ENCODE results near the gene CDK5R2.

Gene CDK5R2

GRCh38 chr2:218961229-218961628, 1.8 kb downstream of the CDK5R2 start:
- no peak for DNase-seq
- in situ Hi-C loops (cut with MboI; ENCODE audit: low pct_unique_long_range_greater_than_20kb, low sequenced_read_pairs), result no loop called here

GRCh38 chr2:218961651-218962570, 2.4 kb downstream of the CDK5R2 start:
- in situ Hi-C loops (cut with MboI; ENCODE audit: low pct_unique_long_range_greater_than_20kb, low sequenced_read_pairs), result no loop called here
- no peak for DNase-seq

GRCh38 chr2:218962859-218963492, 3.5 kb downstream of the CDK5R2 start:
- in situ Hi-C loops (cut with MboI; ENCODE audit: low pct_unique_long_range_greater_than_20kb, low sequenced_read_pairs), result no loop called here
- peak; percentile 61 for DNase-seq

DNA sequence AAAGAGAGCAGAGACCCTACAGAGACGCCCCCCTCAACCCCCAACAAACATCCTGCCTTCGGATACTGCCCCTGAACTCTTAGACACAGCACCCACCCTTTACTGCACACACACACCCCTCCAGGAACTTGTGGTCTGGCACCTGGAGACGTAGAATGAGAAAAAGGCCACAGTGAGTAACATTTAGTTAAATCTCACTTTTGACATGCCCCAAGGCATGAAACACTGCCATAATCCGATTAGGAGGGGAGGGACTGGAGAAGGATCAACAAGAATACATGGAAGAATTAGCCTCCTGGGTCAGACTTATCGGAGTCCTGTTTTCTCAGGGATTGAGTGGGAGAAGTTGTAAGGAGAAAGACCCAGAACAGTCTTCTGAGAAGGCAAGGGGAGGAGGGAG, 4.1 kb downstream of the CDK5R2 start:
- DNase-seq, result no peak
- in situ Hi-C loops (cut with MboI; ENCODE audit: low pct_unique_long_range_greater_than_20kb, low sequenced_read_pairs), result no loop called here

DNA sequence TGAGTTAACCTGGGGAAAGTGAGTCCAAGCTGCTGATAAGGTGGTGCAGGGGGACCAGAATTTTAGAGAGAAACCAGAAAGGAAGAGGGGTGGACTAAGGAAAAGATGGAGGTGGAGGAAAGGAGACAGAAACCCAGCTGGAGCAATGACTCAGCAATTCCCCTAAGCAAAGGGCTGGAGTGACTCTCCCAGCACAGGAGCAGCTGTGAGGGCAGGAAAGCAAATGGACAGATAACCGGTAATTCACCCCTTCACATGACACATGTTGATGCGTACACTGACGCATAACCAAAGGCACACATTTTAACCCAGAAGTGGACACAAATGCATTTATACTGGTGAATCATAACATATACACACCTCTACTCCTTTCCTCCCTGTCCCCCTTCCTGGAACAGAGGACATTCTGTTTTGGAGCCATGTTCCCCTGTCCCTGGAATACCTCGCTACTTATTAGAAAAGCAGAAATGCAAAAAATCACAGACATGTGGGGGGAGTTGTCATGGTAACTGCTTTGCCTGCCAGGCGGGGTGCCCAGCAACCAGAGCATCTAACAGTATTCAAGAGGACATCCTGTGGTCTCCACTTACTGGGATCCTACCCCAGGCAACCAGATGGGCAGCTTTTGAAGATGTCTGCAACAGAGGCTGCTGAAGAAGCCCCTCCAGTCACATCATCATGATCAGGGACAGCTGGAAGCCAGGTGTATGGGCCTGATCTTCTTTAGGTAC, 4.7 kb downstream of the CDK5R2 start:
- no peak for DNase-seq
- in situ Hi-C loops (cut with MboI; ENCODE audit: low pct_unique_long_range_greater_than_20kb, low sequenced_read_pairs), result no loop called here

- no peak for DNase-seq
- in situ Hi-C loops (cut with MboI; ENCODE audit: low pct_unique_long_range_greater_than_20kb, low sequenced_read_pairs), result no loop called here
Measured at GRCh38 chr2:218970894-218971293, 11.4 kb downstream of the CDK5R2 start.

DNA sequence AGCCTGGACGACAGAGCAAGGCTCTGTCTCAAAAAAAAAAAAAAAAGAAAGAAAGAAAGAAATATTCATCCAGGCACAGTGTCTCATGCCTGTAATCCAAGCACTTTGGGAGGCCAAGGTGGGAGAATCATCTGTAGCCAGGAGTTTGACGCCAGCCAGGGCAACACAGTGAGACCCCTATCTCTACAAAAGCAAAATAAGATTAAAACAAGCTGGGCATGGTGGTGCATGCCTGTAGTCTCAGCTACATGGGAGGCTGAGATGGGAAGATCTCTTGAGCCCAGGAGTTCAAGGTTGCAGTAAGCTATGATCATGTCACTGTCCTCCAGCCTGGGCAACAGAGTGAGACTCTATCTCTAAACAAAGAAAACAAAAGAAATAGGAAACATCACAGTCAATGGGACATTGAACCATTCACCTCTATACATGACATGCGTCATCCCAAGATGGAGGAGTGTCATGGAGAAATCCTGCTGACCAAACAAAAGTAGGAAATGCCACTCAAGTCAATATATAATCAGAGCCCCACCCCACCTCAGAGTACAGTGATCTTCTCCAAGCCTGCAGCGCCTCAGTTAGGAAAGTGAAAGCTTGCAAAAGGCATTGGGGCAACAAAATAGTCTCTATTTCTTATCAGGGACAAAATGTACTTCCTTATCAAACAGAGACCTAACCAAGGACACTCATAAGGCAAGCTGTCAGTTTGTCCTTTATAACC, 15.8 kb downstream of the CDK5R2 start:
- in situ Hi-C loops (cut with MboI; ENCODE audit: low pct_unique_long_range_greater_than_20kb, low sequenced_read_pairs), result no loop called here
- no peak for DNase-seq

DNA sequence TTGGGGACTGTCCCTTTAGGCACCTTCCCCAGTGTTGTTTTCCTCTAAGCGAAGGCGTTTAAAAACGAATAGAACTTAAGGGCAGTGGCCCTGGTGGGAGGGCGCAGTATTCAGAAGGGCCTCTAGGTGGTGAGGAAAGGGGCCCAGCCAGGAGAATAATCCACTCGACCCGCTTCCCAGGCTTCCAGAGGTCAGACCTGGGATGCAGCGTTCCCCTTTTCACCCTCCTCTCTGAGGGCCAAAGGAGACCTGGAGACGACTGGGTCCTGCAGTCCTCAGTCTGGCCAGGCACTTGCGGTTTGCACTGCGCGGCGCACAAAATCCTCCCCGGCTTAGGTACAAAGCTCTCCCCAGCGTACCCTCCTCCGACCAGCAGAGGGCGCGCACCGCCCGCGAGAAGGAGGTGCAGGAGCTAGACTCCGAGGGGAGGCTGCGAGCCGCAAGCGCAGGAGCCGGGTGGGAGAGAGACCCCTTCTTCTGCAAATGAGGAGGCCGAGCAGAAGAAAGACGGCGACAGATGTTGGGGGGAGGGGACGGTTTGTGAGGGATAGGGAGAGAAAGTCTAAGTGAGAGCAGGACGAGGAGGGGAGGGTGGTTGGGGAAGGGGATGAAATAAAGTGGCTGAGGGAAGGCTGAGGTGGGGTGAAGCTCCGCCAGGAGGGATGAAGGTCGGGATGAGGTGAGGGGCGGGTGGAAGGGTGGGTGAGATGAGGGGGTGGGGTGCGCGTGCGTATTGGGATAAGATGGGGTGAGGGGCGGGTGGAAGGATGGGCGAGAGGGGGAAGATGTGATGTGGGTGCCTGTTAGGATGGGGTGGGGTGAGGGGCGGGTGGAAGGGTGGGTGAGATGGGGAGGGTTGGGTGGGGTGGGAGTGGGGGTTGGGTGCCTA, 20.6 kb downstream of the CDK5R2 start:
- in situ Hi-C loops (cut with MboI; ENCODE audit: low pct_unique_long_range_greater_than_20kb, low sequenced_read_pairs), result no loop called here
- peak; percentile 88 for DNase-seq

DNA sequence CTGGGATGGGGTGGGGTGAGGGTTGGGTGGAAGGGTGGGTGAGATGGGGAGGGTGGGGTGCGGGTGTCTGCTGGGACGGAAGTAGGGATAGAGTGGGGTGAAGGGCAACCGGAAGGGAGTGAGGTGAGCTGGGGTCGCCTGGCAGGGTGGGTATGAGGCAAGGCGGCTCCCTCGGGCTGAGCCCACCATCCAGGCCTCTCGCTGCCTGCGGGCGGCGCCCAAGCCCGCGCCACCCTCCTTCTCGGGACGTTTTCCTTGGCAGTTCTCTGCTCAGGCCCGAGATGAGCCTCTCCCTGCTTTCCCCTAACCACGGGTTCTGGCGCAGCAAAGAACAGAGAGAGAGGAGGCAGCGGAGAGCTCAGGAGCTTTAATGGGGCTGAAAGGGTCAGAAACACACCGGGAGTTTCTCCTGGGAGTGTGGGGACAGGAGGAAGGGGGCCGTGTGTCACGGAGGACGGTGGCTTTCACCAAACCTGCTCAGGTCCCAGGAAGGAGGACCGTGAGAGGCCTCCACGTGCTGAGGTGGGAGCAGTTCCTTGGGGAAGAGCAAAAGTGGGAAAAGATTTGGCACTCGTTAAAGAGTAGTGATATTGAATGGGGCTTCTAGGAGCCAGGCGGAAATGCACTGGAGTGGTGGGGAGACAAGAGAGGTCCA, 21.4 kb downstream of the CDK5R2 start:
- in situ Hi-C loops (cut with MboI; ENCODE audit: low pct_unique_long_range_greater_than_20kb, low sequenced_read_pairs), result no loop called here
- no peak for DNase-seq

DNA sequence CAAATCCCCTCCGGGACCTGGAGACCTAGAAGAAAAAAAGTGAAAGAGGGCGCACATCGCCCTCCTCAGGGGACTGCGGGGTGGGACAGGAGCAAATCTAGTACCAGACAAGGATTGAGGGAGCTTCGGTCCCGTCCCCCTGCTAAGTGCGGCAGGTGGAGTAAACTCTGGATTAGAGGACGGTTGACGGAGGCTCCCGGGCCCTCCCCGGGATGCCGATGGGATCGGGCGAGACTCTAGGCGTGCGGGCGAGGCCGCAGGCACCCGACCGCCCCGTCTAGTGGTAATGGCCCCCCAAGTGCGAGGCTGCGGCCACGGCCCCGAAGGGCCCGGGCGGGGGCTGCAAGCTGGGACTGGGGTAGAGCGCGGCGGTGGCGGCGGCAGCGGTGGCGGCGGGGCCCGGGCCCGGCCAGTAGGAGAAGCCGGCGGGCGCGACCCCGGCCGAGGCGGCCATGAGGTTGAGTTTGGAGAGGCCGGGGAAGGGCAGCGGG, 22.0 kb downstream of the CDK5R2 start:
- DNase-seq, result no peak
- in situ Hi-C loops (cut with MboI; ENCODE audit: low pct_unique_long_range_greater_than_20kb, low sequenced_read_pairs), result no loop called here

DNA sequence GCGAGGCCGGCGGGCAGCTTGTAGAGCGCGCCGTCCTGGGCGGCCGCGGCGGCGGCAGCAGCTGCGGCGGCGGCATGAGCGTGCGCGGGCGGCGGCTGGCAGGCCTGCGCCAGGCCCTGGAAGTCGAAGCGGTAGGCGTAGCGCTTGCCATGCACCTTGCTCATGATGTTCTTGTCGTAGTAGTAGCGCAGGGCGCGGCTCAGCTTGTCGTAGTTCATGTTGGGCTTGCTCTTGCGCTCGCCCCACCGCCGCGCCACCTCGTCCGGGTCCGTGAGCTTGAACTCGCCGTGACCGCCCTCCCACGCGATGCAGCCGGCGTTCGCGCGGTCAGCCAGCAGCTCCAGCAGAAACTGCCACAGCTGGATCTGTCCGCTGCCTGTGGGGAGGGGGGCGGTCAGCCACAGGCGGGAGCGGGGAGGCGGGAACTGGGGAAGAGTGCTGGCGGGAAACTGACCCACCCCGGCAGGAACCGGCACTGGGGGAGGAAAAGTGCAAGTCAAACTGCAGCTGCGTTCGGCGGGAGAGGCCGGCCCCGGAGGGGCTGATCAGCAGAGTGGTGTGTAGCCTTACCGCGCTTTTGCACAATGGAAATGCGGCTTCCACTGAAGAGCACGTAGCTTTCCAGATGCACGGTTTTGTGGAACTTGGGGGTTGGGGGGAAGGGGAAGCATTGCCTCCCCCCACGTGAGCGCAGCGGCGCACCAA, 22.6 kb downstream of the CDK5R2 start:
- in situ Hi-C loops (cut with MboI; ENCODE audit: low pct_unique_long_range_greater_than_20kb, low sequenced_read_pairs), result no loop called here
- no peak for DNase-seq

DNA sequence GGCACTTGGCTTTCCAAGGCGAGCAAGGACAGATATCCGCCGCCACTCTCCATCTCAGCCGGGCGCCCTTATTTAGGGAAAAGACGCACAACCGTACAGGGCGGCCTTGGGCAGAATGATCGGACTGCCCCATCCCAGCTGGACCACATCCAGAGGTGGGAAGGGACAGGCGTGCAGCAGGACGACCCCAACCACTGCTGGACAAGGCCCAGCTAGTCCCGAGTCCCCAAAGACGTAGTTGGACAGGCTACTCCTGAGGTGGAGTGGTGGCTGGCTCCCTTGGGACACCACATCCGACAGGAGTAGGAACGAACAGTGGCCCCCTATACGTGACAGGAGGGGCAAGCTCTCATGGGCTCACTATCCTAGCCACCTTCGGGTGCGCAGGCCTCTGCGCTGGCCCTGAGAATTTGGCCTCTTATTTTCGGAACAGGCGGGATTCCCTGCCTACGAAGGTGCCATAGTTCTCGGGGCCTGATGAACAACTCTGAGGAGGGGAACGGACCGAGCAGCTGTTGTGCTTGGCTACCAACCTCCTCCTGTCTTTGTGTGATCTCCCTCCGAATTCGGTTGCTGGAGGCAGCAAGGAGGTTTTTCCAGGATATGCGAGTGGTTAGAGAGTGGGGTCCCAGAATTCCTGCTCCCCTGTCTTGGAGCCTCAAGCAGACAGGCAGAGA, 23.3 kb downstream of the CDK5R2 start:
- in situ Hi-C loops (cut with MboI; ENCODE audit: low pct_unique_long_range_greater_than_20kb, low sequenced_read_pairs), result no loop called here
- DNase-seq, result no peak

DNA sequence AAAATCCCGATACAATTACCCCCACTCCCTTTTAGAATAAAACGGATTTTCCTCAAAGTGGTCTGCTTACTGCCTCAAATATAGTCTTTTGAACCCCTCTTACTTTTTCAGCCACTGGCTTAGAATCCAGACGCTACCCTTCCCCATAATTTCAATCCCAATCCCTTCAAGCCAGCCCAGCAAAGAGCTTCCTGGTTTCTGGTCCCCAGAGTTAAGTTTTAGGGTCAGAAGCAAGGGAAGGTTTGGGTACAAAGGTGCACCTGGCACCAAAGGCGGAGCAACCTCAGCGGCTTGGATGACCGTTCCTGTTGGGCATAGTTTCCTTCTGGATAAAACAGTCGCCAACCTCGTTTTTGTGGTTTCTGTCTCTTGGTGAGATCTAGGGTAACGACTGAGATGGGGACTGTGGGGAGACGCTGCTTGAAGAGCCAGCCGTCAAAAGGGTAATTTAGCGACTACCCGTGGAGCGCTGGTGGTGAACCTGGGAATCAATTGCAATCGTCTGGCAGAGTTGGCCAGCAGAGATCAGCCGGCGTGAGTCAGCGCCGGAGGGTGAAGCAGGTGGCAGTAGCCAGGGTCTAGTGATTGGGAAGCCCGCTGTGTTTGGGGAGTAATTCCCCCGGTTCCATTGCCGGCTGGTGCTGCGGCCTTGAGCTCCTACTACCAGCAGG, 23.9 kb downstream of the CDK5R2 start:
- in situ Hi-C loops (cut with MboI; ENCODE audit: low pct_unique_long_range_greater_than_20kb, low sequenced_read_pairs), result no loop called here

DNA sequence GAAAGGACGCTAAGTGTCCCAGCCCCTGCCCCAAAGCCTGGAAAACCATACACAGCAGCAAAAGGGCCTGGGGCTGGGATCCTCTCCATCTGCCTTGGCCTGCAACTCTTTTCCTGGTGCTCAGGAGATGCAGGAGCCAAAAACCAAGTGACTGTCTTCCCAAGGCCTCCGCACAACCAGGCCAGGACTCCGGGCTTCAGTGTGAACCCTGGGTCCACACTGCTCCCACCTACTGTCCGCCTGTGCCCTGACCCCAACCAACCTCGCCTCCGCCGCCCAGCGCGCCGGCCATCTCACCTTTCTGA, 24.4 kb downstream of the CDK5R2 start:
- in situ Hi-C loops (cut with MboI; ENCODE audit: low pct_unique_long_range_greater_than_20kb, low sequenced_read_pairs), result no loop called here
- no peak for DNase-seq

More for the DNA sequence above, 23.9 kb downstream of the CDK5R2 start:
- no peak for DNase-seq

DNA sequence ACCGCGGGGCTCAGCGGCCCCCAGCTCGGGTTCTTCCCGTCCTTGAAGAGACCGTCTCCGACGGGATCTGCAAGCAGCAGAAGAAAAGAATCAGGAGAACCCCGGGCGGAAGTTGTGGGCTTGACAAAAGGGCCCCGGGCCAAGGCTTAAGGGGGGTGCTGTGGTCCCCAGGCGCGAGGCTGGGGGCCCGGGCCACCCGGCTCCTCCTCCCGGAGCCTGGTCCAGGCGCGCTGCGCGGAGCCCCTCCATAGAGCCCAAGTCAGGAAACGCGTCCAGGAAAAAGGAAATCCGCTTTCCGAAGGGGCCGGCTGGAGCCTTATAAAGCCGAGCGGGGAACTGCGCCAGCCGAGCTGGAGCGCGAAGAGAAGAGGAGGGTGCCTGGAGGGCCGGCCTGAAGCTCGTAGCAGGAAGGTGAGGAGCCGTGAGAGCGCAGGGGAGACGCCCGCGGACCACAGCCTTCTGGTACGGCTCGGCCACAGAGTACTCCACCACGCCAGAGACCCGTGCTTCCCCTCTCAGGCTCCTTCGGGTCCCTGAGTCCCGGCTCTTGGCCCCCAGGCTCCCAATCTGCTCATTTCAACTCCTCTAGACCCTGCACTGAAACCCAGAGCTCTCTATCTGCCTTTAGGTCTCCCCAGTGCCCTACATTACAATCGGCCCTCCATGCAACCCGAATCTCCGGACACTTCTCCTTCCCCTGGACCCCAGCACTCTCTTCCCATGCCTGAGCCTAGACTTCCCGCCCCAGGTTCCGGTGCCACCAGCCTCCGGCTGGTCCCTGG, 25.0 kb downstream of the CDK5R2 start:
- in situ Hi-C loops (cut with MboI; ENCODE audit: low pct_unique_long_range_greater_than_20kb, low sequenced_read_pairs), result no loop called here
- peak; percentile 34 for DNase-seq

DNA sequence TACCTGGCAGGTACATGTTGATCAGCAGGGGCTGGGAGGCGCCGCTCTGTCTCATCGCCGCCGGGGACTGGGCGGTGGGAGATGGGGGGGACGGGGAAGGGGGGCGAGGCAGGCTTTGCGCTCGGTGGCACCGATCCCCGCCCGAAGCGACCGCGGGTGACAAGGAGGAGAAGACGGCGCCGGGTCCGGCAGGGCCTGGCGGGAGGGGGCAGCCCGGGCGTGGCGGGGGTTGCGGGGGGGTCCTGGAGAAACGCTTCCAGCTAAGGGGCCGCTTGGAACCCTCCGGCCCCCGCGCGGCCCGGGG, 25.5 kb downstream of the CDK5R2 start, which contains the start of gene FEV:
Gene FEV (minus strand): TSS at position 164 of the 304 bp plus-strand sequence. CDS start 109 bp downstream, at position 55.
- DNase-seq, result no peak
- in situ Hi-C loops (cut with MboI; ENCODE audit: low pct_unique_long_range_greater_than_20kb, low sequenced_read_pairs), result no loop called here

Measured in KBM-7 (cell line).